K562 (cell line): ENCODE results near the gene TRNAU1AP. TPM values are rescaled to one million over a fixed set of nuclear protein-coding genes. Genes with fewer than 3 reads are reported as not detected.

Experiments used
- CCNT2 ChIP-seq: IDR thresholded peaks from 2 replicates; pipeline ENCODE4 v1.6.1; 2011; ENCODE audit warnings: borderline replicate concordance, low read depth, mild to moderate bottlenecking, moderate library complexity, mixed read lengths, low read length; ENCODE audit not compliant: insufficient read length; ENCODE audit errors: extremely low read depth
- CGGBP1 ChIP-seq: fragments of 250-450 bp; sonication (Bioruptor Pico); IDR thresholded peaks from 2 replicates; pipeline ENCODE4 v1.9.0; 2021; ENCODE audit warnings: mild to moderate bottlenecking
- CREB3 ChIP-seq: fragments of 450-650 bp; conservative IDR thresholded peaks from 2 replicates; pipeline ENCODE4 v1.6.1; 2016; ENCODE audit warnings: missing genetic modification characterization, low read depth, mild to moderate bottlenecking, missing compliant biosample characterization, moderate library complexity
- DPF2 ChIP-seq: fragments of 450-650 bp; IDR thresholded peaks from 2 replicates; pipeline ENCODE4 v1.6.1; 2016
- EHMT2 ChIP-seq: fragments of 450-650 bp; IDR thresholded peaks from 2 replicates; pipeline ENCODE4 v1.6.1; 2018; ENCODE audit warnings: antibody characterized with exemption
- HDGF ChIP-seq: fragments of 450-650 bp; IDR thresholded peaks from 2 replicates; pipeline ENCODE4 v1.6.1; 2016
- KAT2B ChIP-seq: IDR thresholded peaks from one replicate; pipeline ENCODE4 v1.6.1; 2012; ENCODE audit warnings: low read depth, mild to moderate bottlenecking, control low read depth, inconsistent platforms, low read length, moderate library complexity
- MCM5 ChIP-seq: fragments of 450-650 bp; IDR thresholded peaks from 2 replicates; pipeline ENCODE4 v1.6.1; 2016; ENCODE audit warnings: low read depth
- MED1 ChIP-seq: sonication (generic); formaldehyde crosslinking; IDR thresholded peaks from 2 replicates; pipeline ENCODE4 v1.8.1; 2023; ENCODE audit warnings: missing genetic modification reagents, borderline replicate concordance
- MYC ChIP-seq, 2 experiments: fragments of 250-450 bp in 1 of 2; sonication (Bioruptor Pico) in 1 of 2; IDR thresholded peaks; 2 replicates each; pipeline versions ENCODE4 v1.5.1 to v1.6.1; 2012 to 2021; ENCODE audit warnings: low read depth in 2 of 2, borderline replicate concordance in 1 of 2, improper control_type of control experiment in 1 of 2, low read length in 1 of 2, mild to moderate bottlenecking in 1 of 2, moderate library complexity in 1 of 2
- PHB ChIP-seq: fragments of 250-450 bp; sonication (Bioruptor Pico); IDR thresholded peaks from 2 replicates; pipeline ENCODE4 v1.5.0; 2021
- RAD51 ChIP-seq: fragments of 450-650 bp; IDR thresholded peaks from 2 replicates; pipeline ENCODE4 v1.7.1; 2016; ENCODE audit warnings: low read depth, mild to moderate bottlenecking, borderline replicate concordance
- RBBP5 ChIP-seq: fragments of 200-600 bp; sonication (generic); IDR thresholded peaks from 2 replicates; pipeline ENCODE4 v1.6.1; 2012; ENCODE audit warnings: borderline replicate concordance, mild to moderate bottlenecking, low read length, control low read depth, inconsistent platforms; ENCODE audit not compliant: insufficient read depth, poor library complexity, severe bottlenecking
- RBFOX2 ChIP-seq: fragments of 200-400 bp; formaldehyde crosslinking; IDR thresholded peaks from 2 replicates; pipeline ENCODE4 v1.6.1; 2017; ENCODE audit warnings: low read depth, mild to moderate bottlenecking, low read length, moderate library complexity
- RNF2 ChIP-seq: sonication (generic); IDR thresholded peaks from 2 replicates; pipeline ENCODE4 v1.6.1; 2016
- SUPT5H ChIP-seq: fragments of 450-650 bp; IDR thresholded peaks from 2 replicates; pipeline ENCODE4 v1.6.1; 2016
- TAF7 ChIP-seq: fragments of 450-650 bp; IDR thresholded peaks from 2 replicates; pipeline ENCODE4 v1.6.1; 2016; ENCODE audit warnings: missing genetic modification characterization, missing compliant biosample characterization
- TEAD1 ChIP-seq, 2 experiments: fragments of 450-650 bp in 1 of 2; sonication (generic) in 1 of 2; formaldehyde crosslinking; IDR thresholded peaks; 2 replicates each; pipeline versions ENCODE4 v1.4.0 to v1.8.0; 2020 to 2022; ENCODE audit warnings: mild to moderate bottlenecking in 2 of 2, missing genetic modification reagents in 1 of 2
- ZEB2 ChIP-seq: fragments of 450-650 bp; IDR thresholded peaks from 2 replicates; pipeline ENCODE4 v1.6.1; 2016
- ZNF232 ChIP-seq: sonication (generic); formaldehyde crosslinking; IDR thresholded peaks from 2 replicates; pipeline ENCODE4 v1.8.0; 2022; ENCODE audit warnings: mild to moderate bottlenecking, missing genetic modification reagents
- ZNF639 ChIP-seq, 2 experiments: fragments of 200-800 bp in 1 of 2; sonication (Bioruptor generic) in 1 of 2; sonication (generic) in 1 of 2; formaldehyde crosslinking in 1 of 2; IDR thresholded peaks in 1 of 2; conservative IDR thresholded peaks in 1 of 2; 2 replicates each; pipeline versions ENCODE4 v1.5.0 to v1.6.1; 2016 to 2020; ENCODE audit warnings: missing compliant biosample characterization in 1 of 2, missing genetic modification characterization in 1 of 2, missing genetic modification reagents in 1 of 2
- ZNF668 ChIP-seq: fragments of 250-450 bp; sonication (Bioruptor Pico); IDR thresholded peaks from 2 replicates; pipeline ENCODE4 v1.8.0; 2022; ENCODE audit warnings: mild to moderate bottlenecking, inconsistent platforms
- ZNF830 ChIP-seq: fragments of 250-450 bp; sonication (Bioruptor Pico); IDR thresholded peaks from 2 replicates; pipeline ENCODE4 v1.5.0; 2021; ENCODE audit warnings: mild to moderate bottlenecking
- ZSCAN29 ChIP-seq: fragments of 450-650 bp; IDR thresholded peaks from 2 replicates; pipeline ENCODE4 v1.6.1; 2017
- polyA plus RNA-seq, 8 experiments: library from polyadenylated mRNA; depleted of rRNA in 4 of 8; stranded (reverse) in 5 of 8; unstranded in 3 of 8; fragments of >200 nt; fragmentation: Nextera tagmentation in 2 of 8; fragmentation: Illumina TruSeq in 1 of 8; extraction: Ambion mirVana in 2 of 8; extraction: Trizol in 1 of 8; gene quantifications; 2 replicates each; pipeline versions ENCODE4 v1.2.1 to v1.2.3, GENCODE V29; 2011 to 2014; ENCODE audit warnings: inconsistent platforms in 1 of 8, missing spikeins in 1 of 8
- total RNA-seq, 7 experiments: library from RNA; depleted of rRNA in 6 of 7; stranded (reverse); fragments of >200 nt in 6 of 7; fragmentation: Illumina TruSeq in 2 of 7; extraction: Trizol in 2 of 7; gene quantifications; 2 replicates each; pipeline versions ENCODE4 v1.2.1 to v1.2.3, GENCODE V29; 2011 to 2021; ENCODE audit warnings: low replicate concordance in 1 of 7

TRNAU1AP gene
- total and polyA plus RNA-seq, 9 of the 15 experiments (the other 6 are each of a cell fraction or from before 2014, with no cell fraction given) = 34.9 to 110 (median 46.3) TPM

- TF ChIP-seq CREB3 (tag) (peak; percentile 53; the same call in 1 of the 2 replicates), CCNT2 (no peak), EHMT2 (peak; percentile 17; the same call in 1 of the 2 replicates), PHB (CRISPR knock-in tag) (no peak), KAT2B (no peak), TAF7 (tag) (0 out of 2 replicates have a peak, but pooled peaks have one; percentile 22), ZSCAN29 (no peak), ZNF830 (0 out of 2 replicates have a peak, but pooled peaks have one; percentile 74), RBBP5 (peak; percentile 20), TEAD1 (CRISPR knock-in tag; IDR thresholded peaks at IDR 0.05) (0 out of 4 replicates have a peak, but pooled peaks of 1 of the 2 experiments have one; percentile 15), MCM5 (no peak), CGGBP1 (CRISPR knock-in tag) (no peak), RNF2 (peak; percentile 52; the same call in 1 of the 2 replicates), DPF2 (peak; percentile 77), RAD51 (peak; percentile 31; the same call in 1 of the 2 replicates), ZEB2 (peak; percentile 89), MYC (IDR thresholded peaks at IDR 0.05; ENCODE audit: low read depth, low read length) (no peak; the same call in none of the 2 replicates), MYC (CRISPR knock-in tag; IDR thresholded peaks at IDR 0.05; ENCODE audit: borderline replicate concordance, low read depth) (peak; percentile 82; the same call in 1 of the 2 replicates), HDGF (peak; percentile 76; the same call in 1 of the 2 replicates), MED1 (no peak), ZNF668 (CRISPR knock-in tag) (no peak), RBFOX2 (no peak), ZNF639 (CRISPR knock-in tag; conservative IDR thresholded peaks at IDR 0.05 in 1 of 2, IDR thresholded peaks at IDR 0.05 in 1 of 2) (no peak), ZNF232 (CRISPR knock-in tag) (no peak), SUPT5H (peak; percentile 70)
These were observed 34.0 kb upstream of the TRNAU1AP start (continued) for GRCh38 chr1:28518745-28519341.
